Measurements from ENCODE around the gene MIDN.
"Not testable (repeated sequence)": the region's sequence is repeated elsewhere in the genome, so short reads cannot be mapped to it uniquely, and the experiment has no call there.

Gene MIDN

DNA sequence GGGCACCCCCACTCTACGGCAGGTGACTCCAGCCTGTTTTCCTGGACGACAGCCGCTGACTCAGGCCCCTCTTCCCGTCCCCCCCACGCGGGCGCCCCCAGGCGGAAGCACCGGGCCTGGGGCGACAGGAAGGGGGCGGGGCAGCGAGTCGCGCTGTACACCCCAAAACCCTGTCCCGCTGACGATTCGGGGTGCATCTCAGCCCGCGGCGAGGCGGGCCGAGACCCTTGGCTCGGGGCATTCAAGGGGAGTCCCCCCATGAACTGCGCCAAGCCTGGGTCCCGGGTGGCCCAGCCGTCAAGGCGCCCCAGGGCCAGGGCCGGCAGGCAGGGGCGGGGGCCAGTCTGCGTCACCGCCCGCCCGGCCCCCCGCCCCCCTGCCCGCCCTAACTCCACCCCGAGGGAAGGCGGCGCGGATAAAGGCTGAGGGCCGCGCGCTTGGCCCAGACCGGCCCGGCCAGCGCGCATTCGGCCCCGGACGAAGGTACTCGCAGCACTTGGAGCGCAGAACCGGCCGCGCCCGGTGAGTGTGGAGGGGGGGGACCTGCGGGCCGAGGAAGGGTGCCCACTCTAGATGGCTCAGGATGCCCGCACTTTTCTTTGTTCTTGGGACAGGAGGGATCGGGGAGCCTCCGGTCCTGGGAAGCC is at the start of gene MIDN:
Gene MIDN, plus strand, starts transcription at position 445 of the 647 bp plus-strand sequence. CDS start 1,714 bp downstream, outside the sequence.
- DNase-seq (ENCODE audit: extremely low read depth, low read depth), result peak; percentile 79
- TF ChIP-seq CTCF (IDR thresholded peaks at IDR 0.05; ENCODE audit: low read depth, low read length), result peak; percentile 32

- DNase-seq (ENCODE audit: extremely low read depth, low read depth), result no peak
- no peak for TF ChIP-seq CTCF (IDR thresholded peaks at IDR 0.05; ENCODE audit: low read depth, low read length)
Observed at GRCh38 chr19:1199531-1199930, 48.9 kb upstream of the MIDN start.

DNA sequence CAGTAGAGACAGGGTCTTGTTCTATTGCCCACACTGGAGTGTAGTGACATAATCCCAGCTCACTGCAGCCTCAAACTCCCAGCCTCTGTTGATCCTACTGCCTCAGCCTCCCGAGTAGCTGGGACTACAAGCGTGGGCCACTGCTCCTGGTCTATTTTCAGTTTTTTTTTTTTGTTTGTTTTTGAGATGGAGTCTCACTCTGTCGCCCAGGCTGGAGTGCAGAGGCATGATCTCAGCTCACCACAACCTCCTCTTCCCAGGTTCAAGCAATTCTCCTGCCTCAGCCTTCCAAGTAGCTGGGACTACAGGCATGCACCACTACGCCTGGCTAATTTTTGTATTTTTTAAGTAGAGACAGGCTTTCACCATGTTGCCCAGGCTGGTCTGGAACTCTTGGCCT is 47.8 kb upstream of the MIDN start:
- not testable (repeated sequence) for DNase-seq (ENCODE audit: extremely low read depth, low read depth)

DNA sequence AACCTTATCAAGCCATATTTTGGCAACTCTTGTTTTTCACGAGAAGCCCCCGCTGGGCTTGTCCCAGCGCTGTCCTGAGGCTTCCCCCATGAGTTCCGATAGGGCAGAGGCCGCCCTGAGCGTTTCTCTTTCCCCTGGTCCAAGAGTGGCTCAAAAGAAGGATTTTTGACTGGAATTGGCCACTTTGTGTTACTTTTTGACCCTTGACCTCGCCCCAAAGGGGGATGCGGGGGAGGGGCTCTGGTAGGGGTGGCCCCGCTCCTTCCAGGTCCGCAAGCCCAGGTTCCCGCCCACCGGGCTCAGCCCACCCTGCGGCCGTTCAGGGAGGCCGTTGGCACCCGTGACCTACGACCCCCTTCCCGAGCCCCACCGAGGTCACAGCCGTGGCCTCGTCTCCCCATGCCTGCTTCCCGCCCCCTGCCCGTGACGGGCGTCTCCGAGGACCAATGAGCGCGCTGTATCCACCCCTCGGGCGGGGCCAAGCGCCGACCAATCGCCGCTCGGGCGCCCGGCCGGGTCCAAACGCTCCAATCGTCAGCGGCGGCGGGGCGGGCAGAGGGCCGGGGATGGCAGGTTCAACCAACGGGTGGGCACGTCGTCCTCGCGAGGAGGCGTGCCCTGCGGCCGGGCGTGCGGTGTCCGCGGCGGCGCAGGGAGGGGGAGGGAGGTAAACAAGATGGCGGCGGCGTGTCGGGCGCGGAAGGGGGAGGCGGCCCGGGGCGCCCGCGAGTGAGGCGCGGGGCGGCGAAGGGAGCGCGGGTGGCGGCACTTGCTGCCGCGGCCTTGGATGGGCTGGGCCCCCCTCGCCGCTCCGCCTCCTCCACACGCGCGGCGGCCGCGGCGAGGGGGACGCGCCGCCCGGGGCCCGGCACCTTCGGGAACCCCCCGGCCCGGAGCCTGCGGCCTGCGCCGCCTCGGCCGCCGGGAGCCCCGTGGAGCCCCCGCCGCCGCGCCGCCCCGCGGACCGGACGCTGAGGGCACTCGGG is 43.0 kb upstream of the MIDN start, which contains the start of gene STK11:
Gene STK11, plus strand, starts transcription at position 665 of the 986 bp plus-strand sequence. CDS start 1,136 bp downstream, outside the sequence.
- peak; percentile 93 for DNase-seq (ENCODE audit: extremely low read depth, low read depth)
- TF ChIP-seq CTCF (IDR thresholded peaks at IDR 0.05; ENCODE audit: low read depth, low read length), result no peak

DNA sequence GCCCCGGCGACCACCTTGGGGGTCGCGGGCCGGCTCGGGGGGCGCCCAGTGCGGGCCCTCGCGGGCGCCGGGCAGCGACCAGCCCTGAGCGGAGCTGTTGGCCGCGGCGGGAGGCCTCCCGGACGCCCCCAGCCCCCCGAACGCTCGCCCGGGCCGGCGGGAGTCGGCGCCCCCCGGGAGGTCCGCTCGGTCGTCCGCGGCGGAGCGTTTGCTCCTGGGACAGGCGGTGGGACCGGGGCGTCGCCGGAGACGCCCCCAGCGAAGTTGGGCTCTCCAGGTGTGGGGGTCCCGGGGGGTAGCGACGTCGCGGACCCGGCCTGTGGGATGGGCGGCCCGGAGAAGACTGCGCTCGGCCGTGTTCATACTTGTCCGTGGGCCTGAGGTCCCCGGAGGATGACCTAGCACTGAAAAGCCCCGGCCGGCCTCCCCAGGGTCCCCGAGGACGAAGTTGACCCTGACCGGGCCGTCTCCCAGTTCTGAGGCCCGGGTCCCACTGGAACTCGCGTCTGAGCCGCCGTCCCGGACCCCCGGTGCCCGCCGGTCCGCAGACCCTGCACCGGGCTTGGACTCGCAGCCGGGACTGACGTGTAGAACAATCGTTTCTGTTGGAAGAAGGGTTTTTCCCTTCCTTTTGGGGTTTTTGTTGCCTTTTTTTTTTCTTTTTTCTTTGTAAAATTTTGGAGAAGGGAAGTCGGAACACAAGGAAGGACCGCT is 42.1 kb upstream of the MIDN start:
- TF ChIP-seq CTCF (IDR thresholded peaks at IDR 0.05; ENCODE audit: low read depth, low read length), result no peak
- DNase-seq (ENCODE audit: extremely low read depth, low read depth), result no peak

- no peak for TF ChIP-seq CTCF (IDR thresholded peaks at IDR 0.05; ENCODE audit: low read depth, low read length)
- no peak for DNase-seq (ENCODE audit: extremely low read depth, low read depth)
Observed at GRCh38 chr19:1206864-1207450, 41.4 kb upstream of the MIDN start.

GRCh38 chr19:1208830-1209229 is 39.6 kb upstream of the MIDN start:
- not testable (repeated sequence) for DNase-seq (ENCODE audit: extremely low read depth, low read depth)

Data from AG09319 (cell line).